D721Med (cell line): ENCODE measurements around the gene CNPY4.

Experiments
- DNase-seq: peaks from one replicate; pipeline ENCODE4 v3.0.0; 2011; ENCODE audit warnings: low spot score; ENCODE audit not compliant: insufficient read length
- FAIRE-seq: peaks from 2 replicates; lab custom pipeline; 2011; peaks lifted over from hg19 to GRCh38; lab: Jason Lieb, UNC
- TF ChIP-seq, protein P1 (sequence below): IDR thresholded peaks from 2 replicates; pipeline ENCODE4 v1.5.1; 2012; ENCODE audit warnings: mild to moderate bottlenecking, control low read depth; ENCODE audit not compliant: insufficient read depth; ENCODE audit errors: missing control alignments

The CNPY4 gene

DNA sequence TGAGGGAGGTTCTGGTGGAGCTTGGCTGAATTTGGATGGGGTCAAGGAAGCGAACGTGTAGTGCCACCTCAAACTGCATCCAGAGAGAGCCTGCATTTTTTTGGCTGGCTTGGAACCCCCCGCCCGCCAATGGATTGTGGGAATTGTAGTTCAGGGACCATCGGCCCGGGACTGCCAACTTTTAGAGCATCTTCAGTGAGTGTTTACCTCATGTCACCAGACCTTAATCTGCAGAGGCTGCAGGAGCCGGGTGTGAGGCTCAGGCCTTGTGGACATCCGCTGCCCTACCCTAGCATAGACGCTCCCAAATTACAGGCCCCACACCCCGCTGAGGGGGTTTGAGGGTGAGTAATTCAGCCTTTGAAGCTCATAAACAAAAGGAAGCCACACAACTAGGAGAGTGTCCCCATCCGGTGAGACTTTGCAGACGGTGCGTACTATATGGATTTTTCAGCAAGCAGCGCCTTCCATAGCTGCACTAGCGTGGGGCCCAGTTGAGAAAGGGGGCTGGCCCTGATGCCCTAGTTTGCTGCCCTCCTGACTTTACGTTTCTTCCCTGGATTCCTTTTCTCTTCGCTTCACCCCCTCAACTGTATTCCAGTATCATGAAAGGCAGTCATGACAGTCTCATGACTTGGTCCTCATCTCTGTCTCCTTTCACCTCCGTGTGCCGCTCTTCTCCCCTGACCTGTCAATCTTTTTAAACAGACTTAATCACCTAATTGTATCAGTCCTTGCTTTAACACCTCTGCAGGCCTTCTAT is 717 bp downstream of the CNPY4 start:
- FAIRE-seq: no peak
- DNase-seq: no peak
- TF ChIP-seq, protein P1, sequence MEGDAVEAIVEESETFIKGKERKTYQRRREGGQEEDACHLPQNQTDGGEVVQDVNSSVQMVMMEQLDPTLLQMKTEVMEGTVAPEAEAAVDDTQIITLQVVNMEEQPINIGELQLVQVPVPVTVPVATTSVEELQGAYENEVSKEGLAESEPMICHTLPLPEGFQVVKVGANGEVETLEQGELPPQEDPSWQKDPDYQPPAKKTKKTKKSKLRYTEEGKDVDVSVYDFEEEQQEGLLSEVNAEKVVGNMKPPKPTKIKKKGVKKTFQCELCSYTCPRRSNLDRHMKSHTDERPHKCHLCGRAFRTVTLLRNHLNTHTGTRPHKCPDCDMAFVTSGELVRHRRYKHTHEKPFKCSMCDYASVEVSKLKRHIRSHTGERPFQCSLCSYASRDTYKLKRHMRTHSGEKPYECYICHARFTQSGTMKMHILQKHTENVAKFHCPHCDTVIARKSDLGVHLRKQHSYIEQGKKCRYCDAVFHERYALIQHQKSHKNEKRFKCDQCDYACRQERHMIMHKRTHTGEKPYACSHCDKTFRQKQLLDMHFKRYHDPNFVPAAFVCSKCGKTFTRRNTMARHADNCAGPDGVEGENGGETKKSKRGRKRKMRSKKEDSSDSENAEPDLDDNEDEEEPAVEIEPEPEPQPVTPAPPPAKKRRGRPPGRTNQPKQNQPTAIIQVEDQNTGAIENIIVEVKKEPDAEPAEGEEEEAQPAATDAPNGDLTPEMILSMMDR: no peak

DNA sequence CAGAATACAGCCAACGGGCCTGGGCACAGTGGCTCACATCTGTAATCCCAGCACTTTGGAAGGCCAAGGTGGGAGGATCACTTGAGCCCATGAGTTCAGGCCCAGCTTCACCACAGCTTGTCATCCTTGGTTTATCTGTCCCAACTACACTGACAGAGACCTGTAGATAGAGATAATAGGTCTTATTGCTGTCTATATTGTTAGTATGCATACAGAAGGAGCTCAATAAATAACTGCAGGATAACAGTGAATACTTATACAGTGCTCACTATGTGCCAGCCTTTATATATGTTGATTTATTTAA is 1.3 kb downstream of the CNPY4 start:
- TF ChIP-seq, protein P1: no peak
- no peak for FAIRE-seq
- no peak for DNase-seq

DNA sequence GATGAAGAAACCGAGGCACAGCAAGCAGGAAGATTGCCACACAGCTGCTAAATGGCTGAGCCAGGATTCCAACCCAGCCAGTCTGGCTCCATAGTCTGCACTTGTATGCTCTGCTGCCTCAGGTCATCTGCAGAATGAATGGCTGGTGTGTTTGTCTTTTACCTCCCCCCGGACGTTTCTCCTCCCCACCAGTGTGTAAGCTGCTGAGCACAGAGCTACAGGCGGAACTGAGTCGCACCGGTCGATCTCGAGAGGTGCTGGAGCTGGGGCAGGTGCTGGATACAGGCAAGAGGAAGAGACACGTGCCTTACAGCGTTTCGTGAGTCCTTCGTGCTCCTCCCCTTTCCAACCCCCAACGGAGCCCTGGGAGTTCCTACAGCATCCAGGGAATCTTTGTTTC is 2.6 kb downstream of the CNPY4 start:
- DNase-seq (no peak), FAIRE-seq (no peak)
- TF ChIP-seq, protein P1: no peak

DNA sequence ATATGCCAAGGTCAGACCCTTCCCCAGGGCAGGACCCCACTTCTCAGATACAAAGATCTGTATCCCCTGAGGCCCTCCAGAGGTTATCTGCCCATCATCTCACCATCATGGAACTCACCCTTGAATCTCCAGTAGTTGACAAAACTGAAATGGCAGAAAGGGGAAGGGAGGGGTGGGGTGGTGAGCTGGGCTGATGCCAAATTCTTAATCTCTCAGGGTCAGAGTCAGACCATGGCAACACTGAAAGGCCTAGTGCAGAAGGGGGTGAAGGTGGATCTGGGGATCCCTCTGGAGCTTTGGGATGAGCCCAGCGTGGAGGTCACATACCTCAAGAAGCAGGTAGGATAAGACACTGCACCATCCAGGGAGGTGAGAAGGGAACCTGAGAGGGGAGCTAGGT is 3.1 kb downstream of the CNPY4 start:
- no peak for FAIRE-seq
- TF ChIP-seq, protein P1: no peak
- no peak for DNase-seq

DNA sequence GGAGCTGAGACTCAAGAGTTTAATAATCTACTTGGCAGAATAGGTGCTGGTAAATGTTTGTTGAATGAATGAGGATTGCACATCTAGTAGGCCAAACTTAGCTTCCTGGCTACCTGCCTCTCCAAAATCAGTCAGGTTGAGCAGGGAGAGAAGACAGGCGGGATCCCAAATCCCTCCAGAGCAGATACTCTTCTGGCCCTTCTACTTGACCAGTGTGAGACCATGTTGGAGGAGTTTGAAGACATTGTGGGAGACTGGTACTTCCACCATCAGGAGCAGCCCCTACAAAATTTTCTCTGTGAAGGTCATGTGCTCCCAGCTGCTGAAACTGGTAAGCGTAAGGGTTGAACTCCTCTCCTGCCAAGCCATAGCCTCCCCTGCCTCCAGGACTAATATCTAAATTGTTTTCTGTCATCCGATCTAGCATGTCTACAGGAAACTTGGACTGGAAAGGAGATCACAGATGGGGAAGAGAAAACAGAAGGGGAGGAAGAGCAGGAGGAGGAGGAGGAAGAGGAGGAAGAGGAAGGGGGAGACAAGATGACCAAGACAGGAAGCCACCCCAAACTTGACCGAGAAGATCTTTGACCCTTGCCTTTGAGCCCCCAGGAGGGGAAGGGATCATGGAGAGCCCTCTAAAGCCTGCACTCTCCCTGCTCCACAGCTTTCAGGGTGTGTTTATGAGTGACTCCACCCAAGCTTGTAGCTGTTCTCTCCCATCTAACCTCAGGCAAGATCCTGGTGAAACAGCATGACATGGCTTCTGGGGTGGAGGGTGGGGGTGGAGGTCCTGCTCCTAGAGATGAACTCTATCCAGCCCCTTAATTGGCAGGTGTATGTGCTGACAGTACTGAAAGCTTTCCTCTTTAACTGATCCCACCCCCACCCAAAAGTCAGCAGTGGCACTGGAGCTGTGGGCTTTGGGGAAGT is 5.1 kb downstream of the CNPY4 start:
- FAIRE-seq (no peak), DNase-seq (no peak)
- TF ChIP-seq, protein P1: no peak

DNA sequence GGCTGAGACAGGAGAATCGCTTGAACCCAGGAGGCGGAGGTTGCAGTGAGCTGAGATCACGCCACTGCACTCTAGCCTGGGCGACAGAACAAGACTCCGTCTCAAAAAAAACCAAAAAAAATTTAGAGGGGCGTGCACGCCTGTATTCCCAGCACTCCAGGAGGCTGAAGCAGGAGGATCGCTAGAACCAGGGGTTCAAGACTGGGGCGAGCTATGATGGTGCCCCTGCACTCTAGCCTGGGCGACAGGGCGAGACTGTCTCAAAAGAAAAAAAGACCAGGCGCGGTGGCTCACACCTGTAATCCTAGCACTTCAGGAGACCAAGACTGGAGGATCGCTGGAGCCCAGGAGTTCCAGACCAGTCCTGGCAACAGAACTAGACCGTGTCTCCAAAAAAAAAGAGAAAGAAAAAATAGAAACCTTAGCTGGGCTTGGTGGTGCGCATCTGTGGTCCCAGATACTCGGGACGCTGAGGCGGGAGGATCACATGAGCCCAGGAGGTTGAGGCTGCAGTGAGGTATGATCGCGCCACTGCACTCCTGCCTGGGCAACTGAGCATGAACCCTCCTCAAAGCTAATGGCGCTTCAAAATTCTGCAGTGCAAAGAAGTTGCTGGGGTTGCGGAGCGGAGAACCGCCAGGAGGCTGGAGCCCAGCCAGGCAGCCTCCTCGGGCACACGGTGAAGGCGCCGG is 7.0 kb downstream of the CNPY4 start:
- TF ChIP-seq, protein P1: no peak
- no peak for FAIRE-seq

More for the DNA sequence above, 7.0 kb downstream of the CNPY4 start:
- no peak for DNase-seq
